WTC11 (cell line): ENCODE measurements around the gene CPNE8.

ENCODE experiments used
- CTCF ChIP-seq: fragments of 200-600 bp; IDR thresholded peaks from 2 replicates; pipeline ENCODE4 v1.8.0; 2022; ENCODE audit warnings: antibody characterized with exemption
- ESRRA ChIP-seq: sonication (generic); formaldehyde crosslinking; IDR thresholded peaks from 2 replicates; pipeline ENCODE4 v1.8.1; 2022; ENCODE audit warnings: mild to moderate bottlenecking, missing genetic modification reagents, borderline replicate concordance
- FOXK1 ChIP-seq: sonication (generic); formaldehyde crosslinking; IDR thresholded peaks from 2 replicates; pipeline ENCODE4 v1.8.0; 2022; ENCODE audit warnings: mild to moderate bottlenecking, moderate library complexity, missing genetic modification reagents
- MLX ChIP-seq: sonication (generic); formaldehyde crosslinking; IDR thresholded peaks from 2 replicates; pipeline ENCODE4 v1.8.1; 2023; ENCODE audit warnings: mild to moderate bottlenecking, missing genetic modification reagents, moderate library complexity
- NFE2L1 ChIP-seq: sonication (generic); formaldehyde crosslinking; IDR thresholded peaks from 2 replicates; pipeline ENCODE4 v1.8.1; 2023; ENCODE audit warnings: missing genetic modification reagents
- NR2C2 ChIP-seq: sonication (generic); formaldehyde crosslinking; IDR thresholded peaks from 2 replicates; pipeline ENCODE4 v1.8.0; 2022; ENCODE audit warnings: mild to moderate bottlenecking, missing genetic modification reagents
- ZNF138 ChIP-seq: sonication (generic); formaldehyde crosslinking; conservative IDR thresholded peaks from 2 replicates; pipeline ENCODE4 v1.8.1; 2022; ENCODE audit warnings: mild to moderate bottlenecking, moderate library complexity, missing genetic modification reagents
- ZNF317 ChIP-seq: sonication (generic); formaldehyde crosslinking; IDR thresholded peaks from 2 replicates; pipeline ENCODE4 v1.8.1; 2023; ENCODE audit warnings: low read depth, mild to moderate bottlenecking, moderate library complexity, missing genetic modification reagents, borderline replicate concordance
- ZNF416 ChIP-seq: fragments of 250-450 bp; sonication (Bioruptor Pico); IDR thresholded peaks from 2 replicates; pipeline ENCODE4 v1.9.0; 2021; ENCODE audit warnings: mild to moderate bottlenecking, inconsistent platforms
- ZNF512 ChIP-seq: sonication (generic); formaldehyde crosslinking; IDR thresholded peaks from 2 replicates; pipeline ENCODE4 v1.8.1; 2022; ENCODE audit warnings: missing genetic modification reagents, borderline replicate concordance

GRCh38 chr12:38745601-38746000, 159.8 kb downstream of the CPNE8 start:
- no peak for TF ChIP-seq ZNF512
- TF ChIP-seq ZNF317 (CRISPR knock-in tag), result no peak
- no peak for TF ChIP-seq ZNF416 (CRISPR knock-in tag)
- TF ChIP-seq CTCF, result no peak
- no peak for TF ChIP-seq NR2C2 (CRISPR knock-in tag)
- no peak for TF ChIP-seq MLX (CRISPR knock-in tag)
- no peak for TF ChIP-seq ESRRA (CRISPR knock-in tag)
- TF ChIP-seq FOXK1 (CRISPR knock-in tag), result no peak
- TF ChIP-seq NFE2L1, result no peak
- TF ChIP-seq ZNF138 (CRISPR knock-in tag), result no peak
